Ovary (tissue), 3 donors: Measurements from ENCODE around the gene TMEM123.

Experiments
- CTCF ChIP-seq, 3 donors: fragments of 450-650 bp in 2 of 3; fragments of 200-600 bp in 1 of 3; IDR thresholded peaks; one replicate each; pipeline versions ENCODE4 v1.5.1 to v1.8.0; 2016 to 2022; ENCODE audit warnings: antibody characterized with exemption in 3 of 3, mild to moderate bottlenecking in 1 of 3
- EP300 ChIP-seq: sonication (generic); formaldehyde crosslinking; IDR thresholded peaks from one replicate; pipeline ENCODE4 v1.6.1; 2017; ENCODE audit warnings: antibody characterized with exemption
- POLR2A ChIP-seq: fragments of 450-650 bp; IDR thresholded peaks from one replicate; pipeline ENCODE4 v1.6.1; 2017; ENCODE audit warnings: antibody characterized with exemption, mild to moderate bottlenecking, moderate library complexity
- donor health status: DM: no; HTN: no; CAD: no.

- TF ChIP-seq POLR2A = no peak
- no peak for TF ChIP-seq CTCF (IDR thresholded peaks at IDR 0.05)
- TF ChIP-seq EP300 = no peak
Observed at GRCh38 chr11:102491969-102492368, 39.4 kb upstream of the TMEM123 start.
